ENCODE data around the gene SLC25A21.

The SLC25A21 gene

GRCh38 chr14:37051153-37051552, 121.3 kb downstream of the SLC25A21 start:
- Histone ChIP-seq H3K4ac (ENCODE audit: low read depth, low read length) (no peak overlapping the region), H3K9ac (ENCODE audit: low read length) (no peak overlapping the region), H3K9me3 (ENCODE audit: insufficient read depth, low read depth, low read length) (no peaks in the 10 kb centered on the region), H3K4me1 (ENCODE audit: control insufficient read depth in 1 of 2, insufficient read depth in 2 of 2, low read length in 2 of 2) (no peaks in the 10 kb centered on the region), H2BK12ac (ENCODE audit: low read length) (no peak overlapping the region), H3K4me3 (ENCODE audit: low read depth, low read length) (no peak overlapping the region), H2BK5ac (ENCODE audit: low read depth, low read length, poor library complexity) (no peak overlapping the region), H2AK5ac (ENCODE audit: low read length) (no peak overlapping the region), H3K27ac (ENCODE audit: low read depth, low read length) (no peak overlapping the region), H3K18ac (ENCODE audit: low read length) (no peak overlapping the region), H4K8ac (ENCODE audit: low read depth, low read length) (no peak overlapping the region), H4K12ac (ENCODE audit: low read depth, low read length) (no peak overlapping the region), H3K27me3 (ENCODE audit: insufficient read depth, low read length) (no peaks in the 10 kb centered on the region), H3K14ac (ENCODE audit: low read length) (no peak overlapping the region), H3K79me2 (ENCODE audit: control insufficient read depth, insufficient read depth, low read length, poor library complexity) (no peaks in the 10 kb centered on the region), H3K4me2 (ENCODE audit: low read length) (no peak overlapping the region), H4K91ac (ENCODE audit: low read depth, low read length) (no peak overlapping the region), H3K79me1 (ENCODE audit: low read length) (no peaks in the 10 kb centered on the region), H3K23ac (ENCODE audit: low read length) (no peak overlapping the region), H3K36me3 (ENCODE audit: control insufficient read depth in 1 of 2, insufficient read depth in 2 of 2, low read length in 2 of 2) (no peaks in the 10 kb centered on the region), H2BK120ac (ENCODE audit: insufficient read depth, low read length, poor library complexity) (no peak overlapping the region), H2AFZ (ENCODE audit: insufficient read depth, low read length, poor library complexity) (no peak overlapping the region)
- WGBS (ENCODE audit: extremely low coverage, insufficient coverage, insufficient read length) = no CpG with 5 or more reads among the region's 2 CpGs
- DNase-seq = no peak

- no peak overlapping the region for H3K4me2 ChIP-seq (ENCODE audit: low read length)
- H3K18ac ChIP-seq (ENCODE audit: low read length) = no peak overlapping the region
- H4K12ac ChIP-seq (ENCODE audit: low read depth, low read length) = no peak overlapping the region
- no peak overlapping the region for H3K9ac ChIP-seq (ENCODE audit: low read length)
- no peaks in the 10 kb centered on the region for H3K4me1 ChIP-seq (ENCODE audit: control insufficient read depth in 1 of 2, insufficient read depth in 2 of 2, low read length in 2 of 2)
- DNase-seq = no peak
- H2BK120ac ChIP-seq (ENCODE audit: insufficient read depth, low read length, poor library complexity) = no peak overlapping the region
- H3K27me3 ChIP-seq (ENCODE audit: insufficient read depth, low read length) = no peaks in the 10 kb centered on the region
- no peak overlapping the region for H4K8ac ChIP-seq (ENCODE audit: low read depth, low read length)
- H3K14ac ChIP-seq (ENCODE audit: low read length) = no peak overlapping the region
- no peak overlapping the region for H3K27ac ChIP-seq (ENCODE audit: low read depth, low read length)
- H2BK5ac ChIP-seq (ENCODE audit: low read depth, low read length, poor library complexity) = no peak overlapping the region
- no peak overlapping the region for H3K4ac ChIP-seq (ENCODE audit: low read depth, low read length)
- no peaks in the 10 kb centered on the region for H3K79me2 ChIP-seq (ENCODE audit: control insufficient read depth, insufficient read depth, low read length, poor library complexity)
- H3K23ac ChIP-seq (ENCODE audit: low read length) = no peak overlapping the region
- H3K9me3 ChIP-seq (ENCODE audit: insufficient read depth, low read depth, low read length) = no peaks in the 10 kb centered on the region
- H4K91ac ChIP-seq (ENCODE audit: low read depth, low read length) = no peak overlapping the region
- no peaks in the 10 kb centered on the region for H3K79me1 ChIP-seq (ENCODE audit: low read length)
- no peak overlapping the region for H2AFZ ChIP-seq (ENCODE audit: insufficient read depth, low read length, poor library complexity)
- H2AK5ac ChIP-seq (ENCODE audit: low read length) = no peak overlapping the region
- H3K4me3 ChIP-seq (ENCODE audit: low read depth, low read length) = no peak overlapping the region
- H2BK12ac ChIP-seq (ENCODE audit: low read length) = no peak overlapping the region
- H3K36me3 ChIP-seq (ENCODE audit: control insufficient read depth in 1 of 2, insufficient read depth in 2 of 2, low read length in 2 of 2) = no peaks in the 10 kb centered on the region
Measured at GRCh38 chr14:37048666-37049071, 123.7 kb downstream of the SLC25A21 start.

- Histone ChIP-seq H2AK5ac (ENCODE audit: low read length) (no peak overlapping the region), H3K4me2 (ENCODE audit: low read length) (no peak overlapping the region), H3K4me3 (ENCODE audit: low read depth, low read length) (no peak overlapping the region), H3K9me3 (ENCODE audit: insufficient read depth, low read depth, low read length) (no peaks in the 10 kb centered on the region), H4K8ac (ENCODE audit: low read depth, low read length) (no peak overlapping the region), H2BK5ac (ENCODE audit: low read depth, low read length, poor library complexity) (no peak overlapping the region), H3K79me1 (ENCODE audit: low read length) (no peaks in the 10 kb centered on the region), H2AFZ (ENCODE audit: insufficient read depth, low read length, poor library complexity) (no peak overlapping the region), H3K4me1 (ENCODE audit: control insufficient read depth in 1 of 2, insufficient read depth in 2 of 2, low read length in 2 of 2) (no peaks in the 10 kb centered on the region), H2BK12ac (ENCODE audit: low read length) (no peak overlapping the region), H3K27me3 (ENCODE audit: insufficient read depth, low read length) (no peaks in the 10 kb centered on the region), H3K79me2 (ENCODE audit: control insufficient read depth, insufficient read depth, low read length, poor library complexity) (no peaks in the 10 kb centered on the region), H4K91ac (ENCODE audit: low read depth, low read length) (no peak overlapping the region), H3K9ac (ENCODE audit: low read length) (no peak overlapping the region), H3K27ac (ENCODE audit: low read depth, low read length) (no peak overlapping the region), H3K36me3 (ENCODE audit: control insufficient read depth in 1 of 2, insufficient read depth in 2 of 2, low read length in 2 of 2) (no peaks in the 10 kb centered on the region), H3K23ac (ENCODE audit: low read length) (no peak overlapping the region), H3K18ac (ENCODE audit: low read length) (no peak overlapping the region), H3K4ac (ENCODE audit: low read depth, low read length) (no peak overlapping the region), H2BK120ac (ENCODE audit: insufficient read depth, low read length, poor library complexity) (no peak overlapping the region), H3K14ac (ENCODE audit: low read length) (no peak overlapping the region), H4K12ac (ENCODE audit: low read depth, low read length) (no peak overlapping the region)
- DNase-seq = no peak
- WGBS (ENCODE audit: extremely low coverage, insufficient coverage, insufficient read length) = no CpG with 5 or more reads among the region's 4 CpGs
Measured at GRCh38 chr14:37047996-37048395, 124.4 kb downstream of the SLC25A21 start.

GRCh38 chr14:37047226-37047625, 125.2 kb downstream of the SLC25A21 start:
- no peak overlapping the region for H3K4ac ChIP-seq (ENCODE audit: low read depth, low read length)
- H3K4me3 ChIP-seq (ENCODE audit: low read depth, low read length) = no peak overlapping the region
- no peak overlapping the region for H3K9ac ChIP-seq (ENCODE audit: low read length)

More at GRCh38 chr14:37047226-37047625, 125.2 kb downstream of the SLC25A21 start:
- no peaks in the 10 kb centered on the region for H3K79me2 ChIP-seq (ENCODE audit: control insufficient read depth, insufficient read depth, low read length, poor library complexity)
- H3K4me1 ChIP-seq (ENCODE audit: control insufficient read depth in 1 of 2, insufficient read depth in 2 of 2, low read length in 2 of 2) = no peaks in the 10 kb centered on the region
- H3K27ac ChIP-seq (ENCODE audit: low read depth, low read length) = no peak overlapping the region
- no CpG with 5 or more reads among the region's 4 CpGs for WGBS (ENCODE audit: extremely low coverage, insufficient coverage, insufficient read length)
- H2AK5ac ChIP-seq (ENCODE audit: low read length) = no peak overlapping the region
- H4K12ac ChIP-seq (ENCODE audit: low read depth, low read length) = no peak overlapping the region
- H2BK120ac ChIP-seq (ENCODE audit: insufficient read depth, low read length, poor library complexity) = no peak overlapping the region
- no peaks in the 10 kb centered on the region for H3K79me1 ChIP-seq (ENCODE audit: low read length)
- H3K9me3 ChIP-seq (ENCODE audit: insufficient read depth, low read depth, low read length) = no peaks in the 10 kb centered on the region
- no peak overlapping the region for H2AFZ ChIP-seq (ENCODE audit: insufficient read depth, low read length, poor library complexity)
- H2BK12ac ChIP-seq (ENCODE audit: low read length) = no peak overlapping the region
- DNase-seq = no peak
- no peaks in the 10 kb centered on the region for H3K36me3 ChIP-seq (ENCODE audit: control insufficient read depth in 1 of 2, insufficient read depth in 2 of 2, low read length in 2 of 2)
- H2BK5ac ChIP-seq (ENCODE audit: low read depth, low read length, poor library complexity) = no peak overlapping the region
- H3K4me2 ChIP-seq (ENCODE audit: low read length) = no peak overlapping the region
- H4K91ac ChIP-seq (ENCODE audit: low read depth, low read length) = no peak overlapping the region
- H3K23ac ChIP-seq (ENCODE audit: low read length) = no peak overlapping the region
- no peak overlapping the region for H3K18ac ChIP-seq (ENCODE audit: low read length)
- H3K27me3 ChIP-seq (ENCODE audit: insufficient read depth, low read length) = no peaks in the 10 kb centered on the region
- H3K14ac ChIP-seq (ENCODE audit: low read length) = no peak overlapping the region
- H4K8ac ChIP-seq (ENCODE audit: low read depth, low read length) = no peak overlapping the region
